GM03348 (cell line): ENCODE measurements around the gene WDSUB1.

Experiments
- DNase-seq: peaks from one replicate; pipeline ENCODE4 v3.0.0; 2012; ENCODE audit warnings: low spot score

Gene WDSUB1

DNA sequence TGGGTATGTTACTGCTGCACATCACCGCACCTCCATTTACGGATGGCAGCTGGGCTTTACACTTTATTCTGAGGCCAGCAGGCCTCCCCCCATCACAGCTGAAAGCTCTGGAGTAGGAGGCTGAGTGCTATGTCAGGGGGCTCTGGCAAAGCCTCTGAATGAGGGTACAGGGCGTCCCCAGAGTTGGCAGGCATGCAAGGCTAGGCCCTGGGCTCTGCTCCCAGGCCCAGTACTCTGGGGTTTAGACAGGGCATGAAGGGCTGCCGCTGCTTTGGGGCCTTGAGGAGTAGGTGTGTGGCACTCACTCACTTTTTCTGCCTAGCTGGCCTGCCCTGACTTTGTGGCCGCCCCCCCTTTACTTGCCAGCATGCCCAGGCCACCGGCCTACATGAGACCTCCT lies 90.8 kb downstream of the WDSUB1 start:
- no peak for DNase-seq

- DNase-seq = no peak
These were observed 92.3 kb downstream of the WDSUB1 start for GRCh38 chr2:159194241-159194640.

DNA sequence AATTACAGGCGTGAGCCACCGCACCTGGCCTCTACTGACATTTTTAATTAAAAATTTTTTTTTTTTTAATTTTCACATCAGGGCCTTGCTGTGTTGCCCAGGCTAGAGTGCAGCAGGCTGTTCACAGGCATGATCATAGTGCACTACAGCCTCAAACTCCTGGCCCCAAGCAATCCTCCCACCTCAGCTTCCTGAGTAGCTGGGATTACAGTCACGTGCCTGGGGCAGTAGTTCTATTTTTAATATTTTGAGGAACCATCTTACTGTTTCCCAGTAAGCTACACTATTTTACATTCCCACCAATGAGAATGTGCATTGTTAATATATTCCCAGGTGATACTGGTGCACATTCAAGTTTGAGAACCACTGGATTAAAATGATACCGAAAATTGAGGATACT lies 92.7 kb downstream of the WDSUB1 start:
- no peak for DNase-seq

DNA sequence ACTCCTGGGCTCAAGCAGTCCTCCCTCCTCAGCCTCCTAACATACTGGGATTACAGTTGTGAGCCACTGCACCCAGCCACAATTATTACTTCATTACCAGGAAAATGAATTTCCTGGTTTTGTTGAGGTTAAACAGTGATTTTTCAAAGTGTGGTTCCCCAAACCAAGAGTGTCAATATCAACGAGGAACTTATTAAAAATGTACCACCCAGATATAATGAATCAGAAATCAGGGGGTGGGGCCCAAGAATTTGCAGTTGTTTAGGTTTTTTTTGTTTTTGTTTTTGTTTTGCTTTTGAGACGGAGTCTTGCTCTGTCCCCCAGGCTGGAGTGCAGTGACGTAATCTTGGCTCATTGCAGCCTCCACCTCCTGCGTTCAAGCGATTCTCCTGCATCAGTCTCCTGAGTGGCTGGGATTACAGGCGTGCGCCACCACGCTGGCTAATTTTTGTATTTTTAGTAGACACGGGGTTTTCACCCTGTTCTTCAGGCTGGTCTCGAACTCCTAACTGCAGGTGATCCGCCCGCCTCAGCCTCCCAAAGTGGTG lies 94.1 kb downstream of the WDSUB1 start:
- DNase-seq = no peak

DNA sequence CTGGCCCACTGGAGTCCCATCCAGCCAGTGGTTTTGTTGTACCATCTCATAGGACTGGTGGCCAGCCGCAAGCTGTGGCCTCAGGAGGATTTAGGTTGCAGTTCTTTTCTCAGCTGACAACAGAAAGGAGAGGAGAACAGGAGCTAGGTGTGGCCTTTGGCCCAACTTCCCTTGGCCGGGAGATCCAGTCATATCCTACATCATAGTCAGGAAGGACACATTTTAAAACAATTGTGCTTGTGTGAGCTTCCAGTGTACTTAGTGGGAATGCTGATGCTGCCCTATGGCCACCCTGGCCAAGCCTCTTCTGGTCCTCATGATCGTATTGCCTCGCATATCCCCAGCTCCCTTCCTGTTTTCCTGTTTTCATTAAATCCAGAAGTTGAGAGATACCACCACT lies 98.1 kb downstream of the WDSUB1 start:
- no peak for DNase-seq

GRCh38 chr2:159187106-159187505 lies 99.4 kb downstream of the WDSUB1 start:
- DNase-seq = no peak

DNA sequence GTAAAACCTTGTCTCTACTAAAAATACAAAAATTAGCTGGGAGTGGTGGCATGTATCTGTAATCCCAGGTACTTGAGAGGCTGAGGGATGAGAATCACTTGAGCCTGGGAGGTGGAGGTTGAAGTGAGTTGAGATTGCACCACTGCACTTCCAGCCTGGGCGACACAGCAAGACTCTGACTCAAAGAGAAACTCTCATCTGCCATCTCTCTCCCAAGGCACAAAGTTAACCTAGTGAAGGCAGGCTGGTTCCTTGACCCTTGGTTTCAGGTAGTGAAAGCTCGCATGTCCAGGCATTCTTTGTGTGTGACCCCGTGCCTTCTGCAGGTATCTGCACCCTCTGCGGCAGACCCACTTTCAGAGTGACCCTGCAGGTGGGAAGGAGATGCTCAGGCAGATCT lies 100.0 kb downstream of the WDSUB1 start:
- no peak for DNase-seq
